WTC11 (cell line): ENCODE data around the gene COA8. TPM values are rescaled to one million over a fixed set of nuclear protein-coding genes. Genes with fewer than 3 reads are reported as not detected.

Experiments used
- ATAC-seq: fragments of 200-7000 bp; cut with Tn5 transposase; 2 replicates; pipeline ENCODE4 v1.10.0; 2021; ENCODE audit warnings: mild to moderate bottlenecking, moderate library complexity
- CTCF ChIA-PET: fragments of 300-600 bp; sonication (Branson Sonifier 250); formaldehyde crosslinking; loops from one replicate; lab custom pipeline; 2021; ENCODE audit warnings: antibody characterized with exemption; lab: Charles Lee
- POLR2A ChIA-PET: fragments of 350-600 bp; sonication (Branson Sonifier 250); formaldehyde crosslinking; loops from one replicate; lab custom pipeline; 2021; ENCODE audit warnings: antibody characterized with exemption; lab: Charles Lee
- DNase-seq: peaks from one replicate; pipeline ENCODE4 v3.0.0; 2021; ENCODE audit warnings: low spot score
- H3K27ac Mint-ChIP-seq: 2 replicates; pipeline ENCODE4 v1.8.0; 2021; ENCODE audit warnings: mixed read lengths
- H3K27me3 Mint-ChIP-seq: 2 replicates; pipeline ENCODE4 v1.8.0; 2021; ENCODE audit warnings: low read depth, mild to moderate bottlenecking, moderate library complexity, mixed read lengths
- H3K36me3 Mint-ChIP-seq: 2 replicates; pipeline ENCODE4 v1.8.0; 2021; ENCODE audit warnings: mixed read lengths
- H3K4me1 Mint-ChIP-seq: 2 replicates; pipeline ENCODE4 v1.8.0; 2022; ENCODE audit warnings: mixed read lengths
- H3K4me3 Mint-ChIP-seq: 2 replicates; pipeline ENCODE4 v1.8.0; 2021; ENCODE audit warnings: mild to moderate bottlenecking, moderate library complexity, mixed read lengths
- H3K9me3 Mint-ChIP-seq: 2 replicates; pipeline ENCODE4 v1.8.0; 2021; ENCODE audit warnings: mixed read lengths
- EMX1 ChIP-seq: fragments of 250-450 bp; sonication (Bioruptor Pico); IDR thresholded peaks from 2 replicates; pipeline ENCODE4 v1.8.0; 2021; ENCODE audit warnings: mild to moderate bottlenecking
- ERG ChIP-seq: fragments of 250-450 bp; sonication (Bioruptor Pico); IDR thresholded peaks from 2 replicates; pipeline ENCODE4 v1.8.0; 2021; ENCODE audit warnings: mild to moderate bottlenecking
- ESRRA ChIP-seq: sonication (generic); formaldehyde crosslinking; IDR thresholded peaks from 2 replicates; pipeline ENCODE4 v1.8.1; 2022; ENCODE audit warnings: mild to moderate bottlenecking, missing genetic modification reagents, borderline replicate concordance
- ETV6 ChIP-seq: sonication (generic); formaldehyde crosslinking; IDR thresholded peaks from 2 replicates; pipeline ENCODE4 v1.8.1; 2022; ENCODE audit warnings: mild to moderate bottlenecking, missing genetic modification reagents
- FOXP1 ChIP-seq: sonication (generic); formaldehyde crosslinking; IDR thresholded peaks from 2 replicates; pipeline ENCODE4 v1.8.0; 2022; ENCODE audit warnings: missing genetic modification reagents, mild to moderate bottlenecking, moderate library complexity, borderline replicate concordance
- FOXP4 ChIP-seq: sonication (generic); formaldehyde crosslinking; IDR thresholded peaks from 2 replicates; pipeline ENCODE4 v1.8.0; 2022; ENCODE audit warnings: mild to moderate bottlenecking, missing genetic modification reagents
- GRHL2 ChIP-seq: fragments of 250-450 bp; sonication (Bioruptor Pico); IDR thresholded peaks from 2 replicates; pipeline ENCODE4 v1.8.0; 2022; ENCODE audit warnings: mild to moderate bottlenecking, moderate library complexity; ENCODE audit not compliant: insufficient replicate concordance, severe bottlenecking
- MXD4 ChIP-seq: fragments of 250-450 bp; sonication (Bioruptor Pico); IDR thresholded peaks from 2 replicates; pipeline ENCODE4 v1.8.0; 2021; ENCODE audit warnings: mild to moderate bottlenecking, moderate library complexity, borderline replicate concordance
- NFYB ChIP-seq: sonication (generic); formaldehyde crosslinking; conservative IDR thresholded peaks from 2 replicates; pipeline ENCODE4 v1.8.0; 2022; ENCODE audit warnings: low read depth, missing genetic modification reagents
- NR2C2 ChIP-seq: sonication (generic); formaldehyde crosslinking; IDR thresholded peaks from 2 replicates; pipeline ENCODE4 v1.8.0; 2022; ENCODE audit warnings: mild to moderate bottlenecking, missing genetic modification reagents
- OVOL2 ChIP-seq: fragments of 250-450 bp; sonication (Bioruptor Pico); IDR thresholded peaks from 2 replicates; pipeline ENCODE4 v1.9.0; 2021; ENCODE audit warnings: mild to moderate bottlenecking, borderline replicate concordance
- SMAD3 ChIP-seq: sonication (generic); formaldehyde crosslinking; IDR thresholded peaks from 2 replicates; pipeline ENCODE4 v1.8.0; 2022; ENCODE audit warnings: missing genetic modification reagents, mild to moderate bottlenecking, borderline replicate concordance
- SOX15 ChIP-seq: fragments of 250-450 bp; sonication (Bioruptor Pico); IDR thresholded peaks from 2 replicates; pipeline ENCODE4 v1.9.0; 2021; ENCODE audit warnings: mild to moderate bottlenecking
- ZBTB43 ChIP-seq: sonication (generic); formaldehyde crosslinking; IDR thresholded peaks from 2 replicates; pipeline ENCODE4 v1.8.1; 2023; ENCODE audit warnings: mild to moderate bottlenecking, missing genetic modification reagents
- ZNF138 ChIP-seq: sonication (generic); formaldehyde crosslinking; conservative IDR thresholded peaks from 2 replicates; pipeline ENCODE4 v1.8.1; 2022; ENCODE audit warnings: mild to moderate bottlenecking, moderate library complexity, missing genetic modification reagents
- ZNF232 ChIP-seq: sonication (generic); formaldehyde crosslinking; IDR thresholded peaks from 2 replicates; pipeline ENCODE4 v1.8.0; 2022; ENCODE audit warnings: mild to moderate bottlenecking, missing genetic modification reagents
- ZNF423 ChIP-seq: fragments of 250-450 bp; sonication (Bioruptor Pico); IDR thresholded peaks from 2 replicates; pipeline ENCODE4 v2.1.2; 2022; ENCODE audit warnings: mild to moderate bottlenecking, moderate library complexity
- total RNA-seq: library from RNA; stranded (reverse); gene quantifications from 3 replicates; pipeline ENCODE4 v1.2.3, GENCODE V29; 2021
- TF ChIP-seq, protein P1 (sequence below): sonication (generic); formaldehyde crosslinking; IDR thresholded peaks from 2 replicates; pipeline ENCODE4 v1.8.1; 2023; ENCODE audit warnings: mild to moderate bottlenecking, missing genetic modification reagents, moderate library complexity
- TF ChIP-seq, protein P2 (sequence below): sonication (generic); formaldehyde crosslinking; IDR thresholded peaks from 2 replicates; pipeline ENCODE4 v1.8.0; 2022; ENCODE audit warnings: mild to moderate bottlenecking, missing genetic modification reagents

COA8 gene
- total RNA-seq, 1 experiment from 2014 or later: 36.4 TPM

GRCh38 chr14:103536693-103537092 is 26.1 kb upstream of the COA8 start (continued):
- TF ChIP-seq NFYB (CRISPR knock-in tag): no peak
- no peak for TF ChIP-seq MXD4 (CRISPR knock-in tag)
- TF ChIP-seq EMX1 (CRISPR knock-in tag): no peak
- no peak for TF ChIP-seq ZNF232 (CRISPR knock-in tag)
- no peak for TF ChIP-seq SOX15 (CRISPR knock-in tag)
- TF ChIP-seq ERG (CRISPR knock-in tag): no peak
- TF ChIP-seq SMAD3 (CRISPR knock-in tag): no peak
- no peak for TF ChIP-seq ZBTB43 (CRISPR knock-in tag)
- no peak for TF ChIP-seq ETV6
- TF ChIP-seq NR2C2 (CRISPR knock-in tag): no peak

- H3K4me1 Mint-ChIP-seq: peaks cover 5% of the 10 kb centered on the region; the same call in 1 of the 2 replicates
- H3K36me3 Mint-ChIP-seq: no peaks in the 10 kb centered on the region
- H3K4me3 Mint-ChIP-seq: no peak overlapping the region
- ChIA-PET POLR2A (no interaction called here), CTCF (interaction anchor here (1.8 to 21.0 kb wide), 2 partner anchors 9 to 19 kb away, joined by 8 to 455 read pairs; partner anchors contain the start of gene CKB)
- H3K9me3 Mint-ChIP-seq: no peaks in the 10 kb centered on the region
- DNase-seq: no peak
- TF ChIP-seq OVOL2 (CRISPR knock-in tag): no peak
- TF ChIP-seq, all 79 proteins: peak for 0
- Mint-ChIP-seq H3K27me3 (peaks cover 11% of the 10 kb centered on the region), H3K27ac (no peak overlapping the region)
- no peak for ATAC-seq
These were observed 25.4 kb upstream of the COA8 start for GRCh38 chr14:103537175-103537990.

DNA sequence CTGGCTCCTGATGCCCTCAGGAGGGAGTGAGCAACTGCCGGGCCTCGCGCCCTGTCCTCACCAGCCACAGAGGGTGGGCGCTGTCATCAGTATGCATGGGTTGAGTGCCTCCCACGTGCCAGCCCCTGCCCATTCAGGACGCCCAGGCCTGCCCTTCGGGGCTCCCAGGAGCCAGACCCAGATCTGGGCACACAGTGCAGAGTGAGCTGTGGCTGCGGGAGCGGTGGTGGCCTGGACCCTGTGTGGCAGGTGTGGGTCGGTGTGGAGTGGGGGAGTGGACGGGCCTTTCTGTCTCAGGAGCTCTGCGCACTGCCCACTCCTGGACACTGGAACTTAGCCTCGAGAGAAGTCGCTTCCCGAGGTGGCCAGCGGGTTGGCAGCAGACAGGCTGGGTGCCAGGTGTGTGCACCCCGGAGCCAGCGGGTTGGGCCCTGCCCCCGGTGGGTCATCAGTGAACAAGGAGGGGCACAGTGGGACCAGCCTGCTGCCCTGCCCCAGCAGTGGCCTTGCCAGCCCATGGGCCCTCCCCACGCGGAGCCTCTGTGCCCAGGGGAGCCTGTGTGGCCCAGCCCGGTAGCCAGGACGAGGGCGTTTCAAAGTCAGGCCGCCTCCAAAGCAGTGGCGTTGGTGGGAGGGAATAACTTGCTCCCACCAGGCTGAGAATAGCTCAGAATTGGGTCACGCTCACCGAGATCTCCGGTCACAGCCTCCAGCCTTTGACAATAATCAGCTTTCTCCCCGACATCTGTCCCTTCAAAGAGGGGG is 24.3 kb upstream of the COA8 start:
- Mint-ChIP-seq H3K27ac (no peak overlapping the region), H3K4me1 (peaks cover 5% of the 10 kb centered on the region; the same call in 1 of the 2 replicates), H3K27me3 (peaks cover 11% of the 10 kb centered on the region), H3K4me3 (no peak overlapping the region), H3K9me3 (no peaks in the 10 kb centered on the region), H3K36me3 (no peaks in the 10 kb centered on the region)
- ATAC-seq: no peak
- POLR2A ChIA-PET: interaction anchor here (1.0 to 1.3 kb wide), 2 partner anchors 16 to 18 kb away, joined by 3 to 5 read pairs; partner anchors contain the start of gene CKB
- CTCF ChIA-PET: interaction anchor here (1.1 to 21.0 kb wide), 2 partner anchors 9 to 20 kb away, joined by 4 to 455 read pairs; partner anchors contain the start of gene CKB
- TF ChIP-seq GRHL2 (CRISPR knock-in tag): no peak
- TF ChIP-seq, protein P1, sequence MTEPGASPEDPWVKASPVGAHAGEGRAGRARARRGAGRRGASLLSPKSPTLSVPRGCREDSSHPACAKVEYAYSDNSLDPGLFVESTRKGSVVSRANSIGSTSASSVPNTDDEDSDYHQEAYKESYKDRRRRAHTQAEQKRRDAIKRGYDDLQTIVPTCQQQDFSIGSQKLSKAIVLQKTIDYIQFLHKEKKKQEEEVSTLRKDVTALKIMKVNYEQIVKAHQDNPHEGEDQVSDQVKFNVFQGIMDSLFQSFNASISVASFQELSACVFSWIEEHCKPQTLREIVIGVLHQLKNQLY (CRISPR knock-in tag): no peak
- no peak for TF ChIP-seq ZNF423 (CRISPR knock-in tag)
- TF ChIP-seq ZNF232 (CRISPR knock-in tag): no peak
- no peak for TF ChIP-seq NR2C2 (CRISPR knock-in tag)
- TF ChIP-seq, protein P2, sequence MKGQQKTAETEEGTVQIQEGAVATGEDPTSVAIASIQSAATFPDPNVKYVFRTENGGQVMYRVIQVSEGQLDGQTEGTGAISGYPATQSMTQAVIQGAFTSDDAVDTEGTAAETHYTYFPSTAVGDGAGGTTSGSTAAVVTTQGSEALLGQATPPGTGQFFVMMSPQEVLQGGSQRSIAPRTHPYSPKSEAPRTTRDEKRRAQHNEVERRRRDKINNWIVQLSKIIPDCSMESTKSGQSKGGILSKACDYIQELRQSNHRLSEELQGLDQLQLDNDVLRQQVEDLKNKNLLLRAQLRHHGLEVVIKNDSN (CRISPR knock-in tag): no peak
- TF ChIP-seq FOXP1 (CRISPR knock-in tag): no peak
- TF ChIP-seq ZNF138: no peak
- no peak for TF ChIP-seq ESRRA (CRISPR knock-in tag)
- no peak for TF ChIP-seq FOXP4 (CRISPR knock-in tag)
- DNase-seq: no peak
